Stromal cell of bone marrow (primary cell): ENCODE results near the gene STAP2.

Source experiments
- DNase-seq: peaks from one replicate; pipeline ENCODE4 v3.0.0-alpha.2; 2012; ENCODE audit warnings: low read depth

The STAP2 gene

GRCh38 chr19:4370418-4371041, 31.9 kb upstream of the STAP2 start:
- no peak for DNase-seq

DNA sequence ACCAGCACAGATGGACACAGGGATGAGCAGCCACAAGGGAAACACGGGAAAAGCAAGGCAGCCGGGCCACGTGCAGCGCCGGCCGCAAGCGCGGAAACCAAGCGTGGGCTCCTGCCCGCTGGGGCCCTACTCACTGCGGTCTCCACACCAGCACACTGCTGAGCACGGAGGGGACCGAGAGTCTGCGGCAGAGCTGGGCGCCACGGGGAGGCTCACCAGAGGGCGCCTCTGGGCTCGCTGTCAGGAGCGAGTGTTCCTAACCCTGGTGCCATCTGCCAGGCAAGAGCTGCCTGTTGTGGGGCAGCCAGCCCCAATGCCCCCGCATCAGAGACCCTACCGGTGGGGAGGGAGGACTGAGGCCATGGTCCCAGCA, 31.2 kb upstream of the STAP2 start:
- DNase-seq, result no peak

DNA sequence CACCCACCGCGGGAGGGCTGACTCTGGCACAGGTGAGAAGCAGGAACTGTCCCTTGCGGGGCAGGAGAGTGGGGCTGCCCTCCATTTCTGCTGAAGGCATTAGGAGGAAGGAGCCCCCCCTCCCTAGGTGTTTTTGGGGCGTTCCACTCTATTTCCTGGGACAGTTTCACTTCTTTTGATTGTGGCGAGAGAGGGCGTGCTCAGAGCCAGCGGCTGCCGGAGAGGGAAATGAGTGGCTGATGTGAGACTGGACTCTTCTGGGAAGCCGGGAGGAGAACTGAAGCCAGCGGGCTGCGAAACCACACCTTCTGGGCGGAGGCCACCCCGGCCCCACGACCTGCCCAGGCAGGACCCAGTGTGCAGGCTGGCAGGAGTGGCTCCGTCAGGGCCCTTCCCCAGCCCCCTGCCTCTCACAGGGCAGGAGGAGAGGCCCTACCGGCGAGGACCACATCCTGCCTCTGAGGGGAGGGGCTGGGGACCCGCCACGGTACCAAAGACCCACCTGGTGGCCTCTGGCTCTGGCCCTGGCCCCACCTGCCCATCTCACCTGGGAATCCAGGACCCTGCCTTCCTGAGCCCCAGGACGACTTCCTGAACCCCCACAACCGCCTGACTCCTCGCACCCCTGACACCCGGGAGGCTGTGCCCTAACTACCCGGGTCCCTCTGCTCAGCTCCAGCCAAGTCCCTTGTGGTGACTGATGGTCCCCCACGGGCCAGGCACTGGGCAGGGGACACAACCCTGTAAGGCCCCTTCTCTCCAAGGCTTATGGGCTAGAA, 30.7 kb upstream of the STAP2 start:
- no peak for DNase-seq

- DNase-seq, result no peak
Measured at GRCh38 chr19:4368128-4368820, 29.6 kb upstream of the STAP2 start.

DNA sequence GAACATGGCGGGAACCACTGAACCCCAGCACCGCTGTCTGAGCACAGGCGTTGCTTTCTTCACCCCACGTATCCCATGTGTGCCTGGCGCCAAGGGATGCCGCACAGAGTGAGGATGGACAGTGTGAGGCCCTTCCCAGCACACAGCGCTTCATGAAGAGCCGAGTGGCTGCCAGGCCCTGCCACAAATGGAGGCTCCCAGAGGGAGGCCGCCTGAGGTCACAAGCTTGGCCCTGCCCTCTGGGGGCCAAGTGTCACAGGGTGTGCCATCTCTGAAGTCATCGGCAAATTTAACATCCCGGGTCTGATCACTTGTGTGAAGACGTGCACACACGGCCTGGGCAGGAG, 29.1 kb upstream of the STAP2 start:
- no peak for DNase-seq

DNA sequence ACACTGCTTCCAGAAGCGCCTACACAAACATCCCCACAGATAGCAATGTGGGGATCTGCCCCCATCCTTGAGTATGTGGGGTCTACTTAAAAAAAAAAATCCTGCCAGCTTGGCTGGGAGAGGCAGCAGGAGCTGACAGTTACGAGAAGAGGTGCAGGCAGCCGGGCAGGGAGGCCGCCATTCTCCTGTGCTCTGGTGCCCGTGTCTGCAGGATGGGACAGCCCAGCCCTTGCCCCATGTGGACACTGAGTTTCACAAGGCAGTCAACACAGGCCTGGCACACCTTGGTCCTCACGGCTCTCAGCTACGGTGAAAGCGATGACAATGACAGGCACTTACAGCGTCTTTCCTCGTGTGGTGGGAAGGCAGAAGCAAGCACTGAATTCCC, 28.7 kb upstream of the STAP2 start:
- no peak for DNase-seq

- DNase-seq, result no peak
Measured at GRCh38 chr19:4366666-4367335, 28.2 kb upstream of the STAP2 start.

- no peak for DNase-seq
Measured at GRCh38 chr19:4365791-4366665, 27.4 kb upstream of the STAP2 start.

- no peak for DNase-seq
Measured at GRCh38 chr19:4365341-4365740, 26.7 kb upstream of the STAP2 start.

GRCh38 chr19:4363571-4364304, 25.1 kb upstream of the STAP2 start:
- no peak for DNase-seq

- no peak for DNase-seq
Measured at GRCh38 chr19:4362831-4363545, 24.4 kb upstream of the STAP2 start.

- no peak for DNase-seq
Measured at GRCh38 chr19:4362101-4362828, 23.6 kb upstream of the STAP2 start.

DNA sequence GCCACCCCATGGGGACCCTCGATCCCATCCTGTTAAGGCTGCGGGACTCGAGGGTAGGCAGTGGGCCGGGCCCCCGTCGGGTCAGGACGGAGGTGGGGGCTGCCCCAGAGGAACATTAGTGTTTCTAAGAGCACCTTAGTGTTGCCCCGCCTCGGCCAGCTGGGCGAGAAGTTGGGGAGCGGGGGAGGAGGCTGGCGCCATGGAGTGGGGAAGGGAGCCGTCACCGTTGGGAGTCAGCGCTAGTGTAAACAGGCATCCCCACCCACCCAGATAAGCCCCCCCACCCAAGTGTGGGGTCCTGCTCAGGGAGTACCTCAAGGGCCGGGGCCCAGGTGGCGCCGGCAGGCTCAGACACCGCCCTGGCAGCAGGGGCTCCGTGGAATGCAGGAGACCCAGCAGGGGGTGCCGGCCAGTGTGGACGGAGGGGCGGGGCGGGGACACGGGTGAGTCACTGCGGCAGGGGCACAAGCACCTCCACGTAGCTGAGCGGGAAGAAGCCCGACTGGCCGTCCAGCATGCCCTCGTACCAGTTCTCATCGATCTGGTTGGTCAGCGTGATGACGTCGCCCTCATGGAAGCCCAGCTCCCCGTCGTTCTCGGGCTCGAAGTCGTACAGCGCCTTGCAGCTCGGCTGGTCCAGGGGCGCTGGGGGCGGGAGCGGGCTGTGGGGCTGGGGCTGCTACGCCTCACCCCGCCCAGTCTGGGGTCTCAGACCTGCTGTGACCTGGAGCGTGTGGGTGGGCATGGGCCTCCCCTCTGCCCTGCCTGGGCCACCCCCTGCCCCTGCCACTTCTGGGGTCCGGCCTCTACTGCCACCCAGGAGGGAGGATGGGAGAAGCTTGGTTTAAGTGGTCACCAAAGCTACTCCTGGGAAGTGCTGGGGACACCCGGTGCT, 22.8 kb upstream of the STAP2 start:
- DNase-seq, result no peak

GRCh38 chr19:4360641-4361151, 22.1 kb upstream of the STAP2 start:
- DNase-seq, result no peak

- no peak for DNase-seq
Measured at GRCh38 chr19:4360081-4360569, 21.5 kb upstream of the STAP2 start.

DNA sequence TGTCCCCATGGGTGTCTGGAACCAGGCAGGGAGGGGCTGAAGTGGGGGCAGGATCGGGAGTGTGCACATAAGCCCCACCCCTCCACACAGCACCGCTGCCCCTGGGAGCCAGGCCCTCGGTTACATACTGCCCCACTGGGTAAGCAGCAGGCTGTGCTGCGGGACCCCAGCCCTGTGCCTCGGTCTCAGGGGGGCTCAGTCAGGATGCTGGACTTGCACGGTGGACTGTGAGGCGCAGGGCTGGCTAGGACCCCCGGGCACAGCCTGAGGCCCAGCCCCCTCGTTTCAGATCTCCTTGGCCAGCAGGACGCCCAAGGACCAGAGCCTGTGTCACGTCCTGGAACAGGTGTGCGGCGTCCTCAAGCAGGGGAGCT, 21.0 kb upstream of the STAP2 start:
- no peak for DNase-seq

DNA sequence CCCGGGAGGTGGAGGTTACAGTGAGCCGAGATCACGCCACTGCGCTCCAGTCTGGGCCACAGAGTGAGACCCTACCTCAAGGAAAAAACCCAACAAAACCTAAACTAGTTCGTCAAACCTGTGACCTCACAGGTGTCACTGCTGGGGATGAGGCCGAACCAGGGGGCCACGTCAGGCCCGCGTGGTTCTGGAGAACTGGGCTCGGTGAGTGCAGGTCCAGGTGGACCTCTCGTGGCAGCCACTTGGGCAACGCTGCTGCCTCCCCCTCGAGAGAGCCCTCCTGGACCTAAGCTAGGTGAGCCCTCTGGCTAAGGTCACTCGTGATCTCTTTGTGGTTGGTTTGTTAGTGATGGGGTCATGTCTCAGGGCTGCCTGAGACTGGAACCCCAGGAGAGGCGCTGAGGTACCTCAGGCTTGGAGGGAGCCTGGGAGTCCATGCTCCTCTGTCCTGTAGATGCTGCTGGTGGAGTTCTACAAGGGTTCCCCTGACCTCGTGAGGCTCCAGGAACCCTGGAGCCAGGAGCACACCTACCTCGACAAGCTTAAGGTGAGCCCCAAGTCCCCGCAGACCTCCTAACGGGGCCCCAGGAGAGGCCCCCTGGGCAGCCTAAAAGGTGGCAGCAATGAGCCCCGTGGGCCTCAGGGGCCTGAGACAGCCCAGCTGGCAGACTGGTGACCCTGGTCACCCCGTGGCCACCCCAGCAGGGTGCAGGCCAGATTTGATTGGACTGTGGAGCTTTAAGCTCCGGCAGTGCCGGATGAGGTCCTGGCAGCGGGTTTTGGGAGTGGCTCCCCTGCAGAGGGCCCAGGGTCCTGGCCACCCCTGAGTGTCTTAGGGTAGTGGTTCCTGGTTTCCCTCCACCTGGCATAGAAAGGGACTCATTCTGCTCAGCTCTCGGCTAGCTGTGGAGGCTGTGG, 20.3 kb upstream of the STAP2 start:
- no peak for DNase-seq
